HG03039 (cell line): Measurements from ENCODE around the gene CCL5.
"Not testable (repeated sequence)": the region's sequence is repeated elsewhere in the genome, so short reads cannot be mapped to it uniquely, and the experiment has no call there.

Source experiments
- ATAC-seq: cut with Tn5 transposase; IDR thresholded peaks from one replicate; pipeline ENCODE4 v1.9.1; 2021; ENCODE audit warnings: mild to moderate bottlenecking, moderate library complexity; ENCODE audit not compliant: unreplicated experiment

The CCL5 gene

GRCh38 chr17:35898283-35899070 lies 18.3 kb upstream of the CCL5 start:
- ATAC-seq: no peak

DNA sequence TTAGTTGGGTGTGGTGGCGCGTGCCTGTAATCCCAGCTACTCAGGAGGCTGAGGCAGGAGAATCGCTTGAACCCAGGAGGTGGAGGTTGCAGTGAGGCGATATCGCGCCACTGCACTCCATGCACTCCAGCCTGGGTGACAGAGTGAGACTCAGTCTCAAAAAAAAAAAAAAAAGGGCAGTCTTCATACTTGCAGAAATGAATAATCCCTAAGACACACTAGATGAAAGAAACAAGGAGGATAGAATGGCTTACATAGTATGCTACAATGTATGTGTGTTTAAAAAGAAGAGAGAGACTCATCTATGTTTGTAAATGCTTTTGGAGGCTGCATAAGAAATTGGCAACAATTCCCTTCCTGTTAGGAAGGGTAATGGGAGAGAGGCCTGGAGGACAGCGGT lies 17.6 kb upstream of the CCL5 start:
- ATAC-seq: not testable (repeated sequence)

- no peak for ATAC-seq
Observed at GRCh38 chr17:35895636-35896587, 15.8 kb upstream of the CCL5 start.

DNA sequence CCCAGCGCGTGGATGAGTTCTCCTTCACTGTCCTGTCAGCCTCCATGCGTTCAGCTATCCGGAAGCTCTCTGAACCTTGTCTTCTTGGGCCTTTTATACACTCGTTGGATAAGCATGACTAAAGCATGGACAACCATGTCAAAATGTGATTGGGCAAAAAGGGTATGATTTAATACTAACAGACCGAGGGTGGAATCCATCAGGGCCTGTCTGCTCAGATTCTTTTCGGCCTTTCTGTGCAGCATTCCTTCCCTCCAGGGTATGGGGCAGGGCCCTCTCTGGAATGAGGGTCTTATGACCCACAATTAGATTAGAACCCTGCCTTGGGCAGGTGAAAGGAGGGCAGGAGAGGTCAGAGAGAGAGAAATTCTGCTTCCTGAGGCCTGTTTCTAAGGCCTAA lies 14.0 kb upstream of the CCL5 start:
- no peak for ATAC-seq

DNA sequence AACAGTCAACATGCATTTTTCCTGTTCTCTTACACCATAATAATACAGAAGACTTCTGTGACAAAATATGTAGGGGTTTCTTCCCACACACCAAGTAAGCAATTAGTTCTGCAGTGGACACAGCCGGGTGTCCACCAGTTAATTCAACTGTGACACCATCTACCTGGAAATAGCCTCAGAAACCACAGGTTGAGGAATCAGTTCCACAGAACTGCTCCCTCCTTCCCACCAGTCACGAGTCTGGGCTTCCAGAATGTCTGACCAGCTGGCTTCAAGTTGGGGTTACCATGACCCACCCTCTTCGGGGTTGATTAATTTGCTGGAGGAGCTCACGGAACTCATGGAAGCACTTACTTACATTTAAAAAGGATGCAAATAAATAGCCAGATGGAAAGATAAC lies 13.6 kb upstream of the CCL5 start:
- no peak for ATAC-seq

DNA sequence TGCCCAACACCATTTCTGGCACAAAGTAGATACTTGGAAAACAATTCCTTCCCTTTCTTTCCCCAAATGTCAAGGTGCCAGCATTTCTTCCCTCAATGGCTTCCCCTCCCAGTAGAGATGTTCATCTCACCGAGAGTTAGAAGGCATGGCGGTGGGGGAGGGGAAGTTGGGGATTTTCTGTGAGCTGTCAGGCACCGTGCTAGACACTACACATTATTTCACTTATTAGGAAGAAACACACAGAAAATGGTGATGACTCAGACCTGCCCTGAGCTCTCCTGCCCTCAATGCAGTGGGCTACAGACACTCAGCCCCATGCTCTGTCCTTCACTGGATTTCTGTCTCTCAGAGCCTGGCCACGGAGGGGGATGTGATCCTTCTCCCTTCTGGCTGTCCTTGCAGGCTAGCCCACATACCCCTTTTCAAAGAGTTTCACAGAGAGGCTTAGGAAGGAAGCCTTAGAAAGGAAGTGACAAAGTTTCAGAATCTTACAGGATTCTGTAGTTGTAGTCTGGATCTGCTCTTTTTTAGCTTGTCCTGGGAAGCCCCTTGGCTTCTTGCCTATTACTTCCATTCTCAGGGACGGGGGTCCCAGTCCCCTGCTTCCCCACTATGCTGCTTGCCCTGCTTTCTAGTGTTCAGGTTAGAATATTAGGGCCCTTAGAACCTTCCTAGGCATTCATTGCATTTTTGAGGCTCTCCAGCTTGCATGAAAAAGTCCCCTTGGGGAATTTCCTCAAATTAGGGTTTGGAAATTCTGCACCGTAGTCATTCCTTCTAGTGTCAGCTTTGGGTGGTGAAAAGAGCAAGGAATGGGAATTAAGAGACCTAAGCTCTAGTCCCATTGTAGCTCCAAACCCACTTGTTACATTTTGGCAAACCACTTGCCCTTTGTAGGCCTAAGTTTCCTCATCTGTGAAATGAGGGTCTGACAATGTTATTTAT lies 12.2 kb upstream of the CCL5 start:
- no peak for ATAC-seq

DNA sequence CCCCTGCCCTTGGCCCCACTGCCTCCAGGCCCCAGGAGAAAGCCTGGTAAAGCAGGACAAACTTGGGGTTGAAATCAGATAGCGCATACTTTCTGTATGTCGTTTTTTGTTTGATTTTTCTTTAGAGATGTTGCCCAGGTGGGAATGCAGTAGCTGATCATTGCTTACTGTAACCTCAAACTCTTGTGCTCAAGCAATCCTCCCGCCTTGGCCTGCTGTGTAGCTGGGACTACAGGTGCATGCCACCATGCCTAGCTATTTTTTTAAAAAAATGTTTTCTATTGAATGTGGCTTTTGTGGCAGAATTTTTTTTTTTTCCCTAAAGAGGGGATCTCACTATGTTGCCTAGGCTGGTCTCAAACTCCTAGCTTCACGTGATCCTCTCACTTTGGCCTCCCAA lies 11.1 kb upstream of the CCL5 start:
- ATAC-seq: no peak

- ATAC-seq: no peak
Observed at GRCh38 chr17:35890774-35891155, 10.6 kb upstream of the CCL5 start.

- no peak for ATAC-seq
Observed at GRCh38 chr17:35889818-35890773, 9.9 kb upstream of the CCL5 start.

DNA sequence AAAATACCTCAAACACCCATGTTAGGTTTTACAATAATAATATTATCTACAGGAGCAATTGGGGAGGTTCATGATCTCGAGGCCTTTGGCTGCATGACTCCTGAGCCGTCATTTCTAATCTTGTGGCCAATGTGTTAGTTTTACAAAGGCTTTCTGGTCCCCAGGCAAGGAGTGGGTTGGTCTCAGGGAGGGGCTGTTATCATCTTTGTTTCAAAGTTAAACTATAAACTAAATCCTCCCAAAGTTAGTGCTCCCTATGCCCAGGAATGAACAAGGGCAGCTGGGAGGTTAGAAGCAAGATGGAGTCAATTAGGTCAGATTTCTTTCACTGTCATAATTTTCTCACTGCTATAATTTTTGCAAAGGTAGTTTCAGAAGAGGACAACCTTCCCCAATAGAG lies 9.1 kb upstream of the CCL5 start:
- no peak for ATAC-seq

DNA sequence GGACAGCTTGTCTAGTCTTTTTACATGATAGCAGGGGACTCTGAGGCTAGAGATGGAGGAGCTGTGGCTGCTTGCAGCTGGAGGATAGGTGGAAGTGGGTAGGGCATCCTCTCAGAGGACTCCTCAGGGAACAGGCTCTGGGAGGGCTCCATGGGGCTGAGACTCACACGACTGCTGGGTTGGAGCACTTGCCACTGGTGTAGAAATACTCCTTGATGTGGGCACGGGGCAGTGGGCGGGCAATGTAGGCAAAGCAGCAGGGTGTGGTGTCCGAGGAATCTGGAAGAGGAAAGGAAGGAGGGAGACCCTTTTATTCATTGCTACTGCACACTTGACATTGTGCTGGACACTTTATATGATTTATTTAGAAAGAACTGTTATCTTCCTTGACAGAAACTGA lies 1.8 kb downstream of the CCL5 start:
- ATAC-seq: no peak

DNA sequence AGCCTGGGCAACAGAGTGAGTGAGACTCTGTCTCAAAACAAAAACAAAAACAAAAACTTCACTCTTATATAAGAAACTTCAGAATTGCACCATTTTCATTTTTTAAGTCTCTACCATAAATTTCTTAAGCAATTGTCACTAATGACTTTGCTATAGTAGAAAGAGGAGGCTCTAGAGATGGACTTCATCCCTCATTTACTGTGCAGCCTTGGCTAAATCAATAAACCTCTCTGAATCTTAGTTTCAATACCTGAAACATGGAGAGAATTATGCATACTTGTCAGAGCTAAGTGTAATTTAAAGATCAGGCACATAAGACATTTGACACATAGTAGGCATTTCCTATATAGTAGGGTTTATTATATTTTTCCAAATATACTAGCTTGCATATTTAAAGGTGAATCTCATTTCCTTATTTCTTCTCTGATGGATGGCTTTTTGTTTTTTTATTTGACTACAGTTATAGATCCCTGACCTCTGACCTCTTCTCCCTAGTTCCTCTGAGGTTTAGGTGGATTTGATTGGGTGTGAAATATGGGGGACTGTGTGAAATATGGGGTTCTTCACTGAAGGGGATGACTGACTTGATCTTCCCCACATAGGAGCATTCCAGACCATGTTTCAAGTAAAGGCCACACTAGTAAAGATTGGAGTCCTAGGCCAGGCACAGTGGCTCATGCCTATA lies 2.7 kb downstream of the CCL5 start:
- ATAC-seq: no peak

DNA sequence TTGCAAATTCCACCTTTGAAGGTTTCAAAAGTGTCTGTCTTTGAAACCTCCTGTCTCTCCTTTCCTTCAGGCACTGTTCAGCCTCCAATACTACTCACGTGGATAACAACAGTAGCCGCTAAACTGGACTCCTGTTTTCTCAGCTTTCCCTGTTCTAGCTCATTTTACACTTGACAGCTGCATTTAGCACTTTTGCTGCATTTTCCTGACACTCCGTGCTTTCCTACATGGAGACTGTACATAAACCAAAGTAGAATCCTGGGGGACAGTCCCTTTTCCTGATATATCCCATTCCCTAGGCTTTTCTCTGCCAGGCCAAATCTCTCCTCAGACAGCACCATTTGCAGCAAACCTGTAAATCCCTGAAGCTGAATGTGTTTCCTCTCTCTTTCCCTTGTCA lies 3.6 kb downstream of the CCL5 start:
- ATAC-seq: no peak

- no peak for ATAC-seq
Observed at GRCh38 chr17:35875800-35876139, 4.4 kb downstream of the CCL5 start.

GRCh38 chr17:35875072-35875799 lies 4.9 kb downstream of the CCL5 start:
- ATAC-seq: no peak

DNA sequence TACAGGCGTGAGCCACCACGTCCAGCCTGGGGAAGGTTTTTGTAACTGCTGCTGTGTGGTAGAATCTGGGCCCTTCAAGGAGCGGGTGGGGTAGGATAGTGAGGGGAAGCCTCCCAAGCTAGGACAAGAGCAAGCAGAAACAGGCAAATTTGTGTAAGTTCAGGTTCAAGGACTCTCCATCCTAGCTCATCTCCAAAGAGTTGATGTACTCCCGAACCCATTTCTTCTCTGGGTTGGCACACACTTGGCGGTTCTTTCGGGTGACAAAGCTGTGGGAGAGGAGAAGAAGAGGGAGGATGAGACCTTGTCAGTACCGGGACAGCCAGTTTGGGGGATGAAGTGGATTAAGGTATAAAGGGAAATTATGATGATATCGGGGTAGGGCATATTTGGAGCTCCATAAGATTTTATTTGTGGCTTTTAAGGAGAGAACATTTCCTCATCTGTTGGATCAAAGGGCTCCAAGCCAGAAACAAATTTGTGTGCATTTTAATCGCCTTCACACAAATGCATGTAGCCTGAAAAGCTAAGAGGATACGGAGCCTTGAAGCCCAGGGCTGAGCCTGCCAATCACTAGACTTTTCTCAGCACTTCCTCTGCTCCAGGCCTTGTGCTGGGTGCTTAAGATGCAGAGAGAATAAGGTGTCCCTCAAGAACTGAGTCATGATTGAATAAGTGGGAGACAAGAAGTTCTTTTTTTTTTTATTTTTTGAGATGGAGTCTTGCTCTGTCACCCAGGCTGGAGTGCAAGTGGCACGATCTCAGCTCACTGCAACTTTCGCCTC lies 7.8 kb downstream of the CCL5 start:
- no peak for ATAC-seq

DNA sequence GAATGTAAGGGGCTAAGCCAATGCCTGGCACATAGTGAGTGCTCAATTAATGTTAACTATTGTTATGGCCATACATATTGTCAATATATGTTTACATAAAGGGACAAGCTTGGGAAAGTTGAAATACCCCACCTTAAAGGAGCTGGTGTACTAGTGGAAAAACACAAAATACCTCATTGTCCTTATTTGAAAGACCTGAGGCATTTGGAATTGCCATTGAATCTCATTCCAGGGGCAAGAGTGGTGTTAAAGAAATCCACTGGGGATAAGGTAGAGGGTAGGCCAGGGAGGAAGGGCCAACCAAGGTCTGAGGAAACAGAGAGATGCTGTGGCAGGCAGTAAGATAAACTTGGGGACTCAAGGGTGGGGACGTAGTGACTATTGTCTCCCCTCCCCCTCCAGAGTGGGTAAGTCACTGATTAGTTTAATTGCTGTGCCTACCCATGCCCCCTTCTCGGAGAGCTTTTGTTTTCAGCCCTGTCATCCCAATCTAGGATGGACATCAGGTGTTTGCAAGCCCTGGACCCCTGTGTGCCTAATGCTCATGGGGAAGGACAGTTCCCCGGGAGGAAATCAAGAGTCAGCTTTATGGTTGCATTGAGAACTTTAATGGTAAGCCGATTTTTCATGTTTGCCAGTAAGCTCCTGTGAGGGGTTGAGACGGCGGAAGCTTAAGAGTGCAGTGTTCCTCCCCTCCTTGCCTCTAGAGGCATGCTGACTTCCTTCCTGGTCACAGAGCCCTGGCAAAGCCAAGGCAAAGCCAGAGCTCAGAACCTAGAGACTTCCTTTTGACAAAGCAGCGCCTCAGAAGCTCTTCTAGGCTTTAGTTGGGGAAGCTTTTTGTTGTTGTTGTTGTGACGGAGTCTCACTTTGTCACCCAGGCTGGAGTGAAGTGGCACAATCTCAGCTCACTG lies 9.0 kb downstream of the CCL5 start:
- no peak for ATAC-seq
